Astrocyte (in vitro differentiated cells and primary cell): ENCODE data around the gene MVD.

Source experiments
- CTCF ChIP-seq: IDR thresholded peaks from 2 replicates; pipeline ENCODE4 v1.5.1; 2011; ENCODE audit warnings: low read depth, mild to moderate bottlenecking, inconsistent platforms, low read length, moderate library complexity; ENCODE audit not compliant: insufficient read depth
- EZH2 ChIP-seq: IDR thresholded peaks from 2 replicates; pipeline ENCODE4 v1.6.1; 2012; ENCODE audit warnings: mild to moderate bottlenecking, low read length, inconsistent platforms; ENCODE audit not compliant: insufficient read depth

GRCh38 chr16:88645941-88646340 lies 16.9 kb downstream of the MVD start:
- TF ChIP-seq CTCF (no peak), EZH2 (no peak)
